PC-3 (cell line): Measurements from ENCODE around the gene GLI3. TPM values are rescaled to one million over a fixed set of nuclear protein-coding genes. Genes with fewer than 3 reads are reported as not detected.

Source experiments
- ATAC-seq: fragments of 200-7000 bp; cut with Tn5 transposase; 2 replicates; pipeline ENCODE4 v1.9.1; 2020; ENCODE audit warnings: mild to moderate bottlenecking, moderate library complexity
- BruUV-seq: library from RNA; stranded (reverse); fragments of 400-500 nt; replicated peaks from 2 replicates; lab custom pipeline; 2021; lab: Mats Ljungman, UMichigan
- CTCF ChIA-PET: fragments of 300-600 bp; sonication (Branson Sonifier 250); formaldehyde crosslinking; loops from one replicate; lab custom pipeline; 2022; ENCODE audit warnings: antibody characterized with exemption; lab: Charles Lee
- POLR2A ChIA-PET: fragments of 300-600 bp; sonication (Branson Sonifier 250); formaldehyde crosslinking; loops from one replicate; lab custom pipeline; 2022; ENCODE audit warnings: antibody characterized with exemption; ENCODE audit not compliant: unreplicated experiment; lab: Charles Lee
- DNase-seq: peaks from one replicate; pipeline ENCODE4 v3.0.0-alpha.2; 2015
- H2AFZ ChIP-seq: fragments of 300-600 bp; sonication (generic); 2 replicates; pipeline ENCODE4 v1.6.0; 2016; ENCODE audit warnings: antibody characterized with exemption, low read length
- H3F3A ChIP-seq: fragments of 300-600 bp; sonication (generic); one replicate; pipeline ENCODE4 v1.6.0; 2017; ENCODE audit warnings: antibody characterized with exemption, low read length, control low read depth, mild to moderate bottlenecking; ENCODE audit not compliant: unreplicated experiment
- H3K27ac ChIP-seq: fragments of 300-600 bp; sonication (generic); 2 replicates; pipeline ENCODE4 v1.5.1; 2016; ENCODE audit warnings: mild to moderate bottlenecking, low read length
- H3K27me3 ChIP-seq: fragments of 300-600 bp; sonication (generic); 2 replicates; pipeline ENCODE4 v1.6.1; 2016; ENCODE audit warnings: low read length, mixed read lengths
- H3K36me3 ChIP-seq: fragments of 300-600 bp; sonication (generic); 2 replicates; pipeline ENCODE4 v1.6.1; 2016; ENCODE audit warnings: low read depth, mixed run types, low read length, mixed read lengths
- H3K4me1 ChIP-seq: fragments of 300-600 bp; sonication (generic); 2 replicates; pipeline ENCODE4 v1.5.1; 2016; ENCODE audit warnings: low read length; ENCODE audit not compliant: insufficient read depth
- H3K4me2 ChIP-seq: fragments of 300-600 bp; sonication (generic); 2 replicates; pipeline ENCODE4 v1.6.0; 2016; ENCODE audit warnings: low read length
- H3K4me3 ChIP-seq: fragments of 300-600 bp; sonication (generic); 2 replicates; pipeline ENCODE4 v1.5.1; 2016; ENCODE audit warnings: mild to moderate bottlenecking, low read length, mixed read lengths
- H3K79me2 ChIP-seq: fragments of 300-600 bp; sonication (generic); 2 replicates; pipeline ENCODE4 v1.6.1; 2017; ENCODE audit warnings: low read length, mixed read lengths
- H3K9ac ChIP-seq: fragments of 300-600 bp; sonication (generic); 2 replicates; pipeline ENCODE4 v1.6.0; 2016; ENCODE audit warnings: mild to moderate bottlenecking, low read length
- H3K9me2 ChIP-seq: fragments of 300-600 bp; sonication (generic); replicated peaks from 2 replicates; pipeline ENCODE4 v1.6.1; 2016; ENCODE audit warnings: mixed run types, low read length, mixed read lengths
- H3K9me3 ChIP-seq: fragments of 300-600 bp; sonication (generic); 2 replicates; pipeline ENCODE4 v1.6.1; 2016; ENCODE audit warnings: low read length, mixed read lengths
- H4K20me1 ChIP-seq: fragments of 300-600 bp; sonication (generic); 2 replicates; pipeline ENCODE4 v1.6.1; 2016; ENCODE audit warnings: low read length, mixed read lengths
- EZH2 ChIP-seq: fragments of 300-600 bp; sonication (generic); IDR thresholded peaks from one replicate; pipeline ENCODE4 v1.6.1; 2017; ENCODE audit warnings: antibody characterized with exemption, mild to moderate bottlenecking, low read length; ENCODE audit not compliant: unreplicated experiment
- EZH2phosphoT487 ChIP-seq: fragments of 300-600 bp; sonication (generic); IDR thresholded peaks from 2 replicates; pipeline ENCODE4 v1.6.1; 2018; ENCODE audit warnings: mild to moderate bottlenecking, antibody characterized with exemption, low read length, borderline replicate concordance
- intact Hi-C: fragments of 100-400 bp; cut with micrococcal nuclease; formaldehyde crosslinking; loops from 2 replicates; pipeline ENCODE4 v1.9.0; 2023
- total RNA-seq: library from RNA; depleted of rRNA; stranded (reverse); fragments of >200 nt; gene quantifications from 2 replicates; pipeline ENCODE4 v1.2.3, GENCODE V29; 2014
- TF ChIP-seq, protein P1 (sequence below): fragments of 300-600 bp; sonication (generic); conservative IDR thresholded peaks from 2 replicates; pipeline ENCODE4 v1.5.1; 2017; ENCODE audit warnings: antibody characterized with exemption, low read depth, mild to moderate bottlenecking, low read length

GLI3 gene
- total RNA-seq, 1 experiment from 2014 or later, result 3.5 TPM

DNA sequence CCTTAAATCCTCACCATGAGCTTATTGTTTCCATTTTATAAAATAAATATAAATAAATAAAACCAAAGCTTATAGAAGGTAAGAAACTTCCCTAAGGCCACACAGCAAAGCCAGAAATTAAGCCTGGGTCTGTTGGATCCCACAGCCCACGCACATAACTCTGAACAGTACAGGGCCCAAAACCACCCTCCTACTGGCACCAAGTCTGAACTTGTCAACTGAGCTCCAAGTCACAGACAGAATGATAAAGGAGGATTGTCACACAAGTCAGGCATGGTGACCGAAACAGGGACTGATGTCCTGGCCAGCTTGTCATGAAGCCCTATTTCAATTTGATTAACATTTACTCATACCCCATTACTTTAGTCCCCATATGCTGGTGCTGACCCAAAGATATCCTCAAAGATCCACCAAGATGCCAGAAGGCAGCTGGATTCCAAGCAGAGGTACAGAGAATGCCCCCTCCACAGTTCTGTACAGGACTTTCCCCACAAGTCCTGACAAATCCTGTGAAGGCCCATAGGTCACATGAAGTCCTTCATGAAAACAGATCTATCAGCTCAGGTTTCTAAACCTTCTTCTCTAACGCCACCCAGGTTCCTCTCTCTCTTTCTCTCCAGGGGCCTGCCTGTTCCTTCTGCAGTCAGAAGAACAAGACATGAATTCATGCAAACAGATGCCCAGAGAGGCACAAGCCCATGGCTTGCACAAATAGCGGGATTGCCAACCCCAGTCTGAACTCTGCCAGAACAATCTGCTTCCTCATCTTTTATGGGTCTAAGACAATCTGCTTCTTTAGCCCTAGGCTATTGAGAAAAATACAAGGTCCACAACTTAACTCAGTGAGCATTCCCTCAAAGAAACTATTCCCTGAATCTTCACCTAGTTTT lies 60.9 kb downstream of the GLI3 start:
- TF ChIP-seq EZH2, result no peak
- TF ChIP-seq EZH2phosphoT487, result no peak
- TF ChIP-seq, protein P1, sequence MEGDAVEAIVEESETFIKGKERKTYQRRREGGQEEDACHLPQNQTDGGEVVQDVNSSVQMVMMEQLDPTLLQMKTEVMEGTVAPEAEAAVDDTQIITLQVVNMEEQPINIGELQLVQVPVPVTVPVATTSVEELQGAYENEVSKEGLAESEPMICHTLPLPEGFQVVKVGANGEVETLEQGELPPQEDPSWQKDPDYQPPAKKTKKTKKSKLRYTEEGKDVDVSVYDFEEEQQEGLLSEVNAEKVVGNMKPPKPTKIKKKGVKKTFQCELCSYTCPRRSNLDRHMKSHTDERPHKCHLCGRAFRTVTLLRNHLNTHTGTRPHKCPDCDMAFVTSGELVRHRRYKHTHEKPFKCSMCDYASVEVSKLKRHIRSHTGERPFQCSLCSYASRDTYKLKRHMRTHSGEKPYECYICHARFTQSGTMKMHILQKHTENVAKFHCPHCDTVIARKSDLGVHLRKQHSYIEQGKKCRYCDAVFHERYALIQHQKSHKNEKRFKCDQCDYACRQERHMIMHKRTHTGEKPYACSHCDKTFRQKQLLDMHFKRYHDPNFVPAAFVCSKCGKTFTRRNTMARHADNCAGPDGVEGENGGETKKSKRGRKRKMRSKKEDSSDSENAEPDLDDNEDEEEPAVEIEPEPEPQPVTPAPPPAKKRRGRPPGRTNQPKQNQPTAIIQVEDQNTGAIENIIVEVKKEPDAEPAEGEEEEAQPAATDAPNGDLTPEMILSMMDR, result no peak
- no peaks in the 10 kb centered on the region for H3K9me3 ChIP-seq
- no peak overlapping the region for H2AFZ ChIP-seq
- H3K4me2 ChIP-seq, result no peak overlapping the region; the same call in 1 of the 2 replicates
- no peaks in the 10 kb centered on the region for H4K20me1 ChIP-seq
- H3K9ac ChIP-seq, result no peak overlapping the region
- intact Hi-C loops, result no loop called here
- H3K4me1 ChIP-seq, result peaks cover 40% of the 10 kb centered on the region
- ChIA-PET CTCF (no interaction called here), POLR2A (no interaction called here)
- H3K27ac ChIP-seq, result no peak overlapping the region
- no peaks in the 10 kb centered on the region for H3K9me2 ChIP-seq
- ATAC-seq (peak; percentile 68), DNase-seq (peak; percentile 46)
- no peak overlapping the region for H3K4me3 ChIP-seq
- no peaks in the 10 kb centered on the region; the same call in 1 of the 2 replicates for H3K79me2 ChIP-seq
- BruUV-seq, result no TSS peak
- H3F3A ChIP-seq, result no peaks in the 10 kb centered on the region
- H3K27me3 ChIP-seq, result no peaks in the 10 kb centered on the region
- H3K36me3 ChIP-seq, result 0 out of 2 replicates have a peak, but pooled peaks cover 4% of the 10 kb centered on the region

DNA sequence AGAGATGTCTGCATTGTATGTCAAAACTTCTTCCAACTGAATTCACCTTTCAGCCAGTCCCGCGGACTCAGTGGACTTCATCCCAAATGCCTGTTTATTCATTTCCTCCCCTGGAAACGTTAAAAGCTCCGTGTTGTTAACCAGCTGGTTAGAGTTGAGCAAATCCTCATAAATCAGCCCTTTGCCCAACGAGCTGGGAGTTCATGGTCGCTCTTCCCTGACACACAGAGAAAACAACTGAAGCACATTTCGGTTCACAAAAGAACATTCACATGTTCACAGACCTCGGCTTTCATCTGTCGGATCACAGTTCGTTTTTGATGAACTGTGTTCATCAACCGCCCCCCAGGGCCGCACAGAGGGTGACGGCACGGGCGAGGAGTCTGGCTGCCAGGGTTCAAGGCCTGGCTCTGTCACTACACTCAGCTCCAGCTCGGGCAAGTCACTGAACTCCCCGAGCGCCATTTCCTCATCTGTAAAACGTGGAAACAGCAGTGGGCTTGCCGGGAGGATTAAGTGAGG lies 62.6 kb downstream of the GLI3 start:
- Histone ChIP-seq H3K9me2 (no peaks in the 10 kb centered on the region), H3K9ac (peak overlapping the region; percentile 48), H3K4me1 (peaks cover 49% of the 10 kb centered on the region), H3K4me2 (peak overlapping the region; percentile 68), H3K9me3 (no peaks in the 10 kb centered on the region), H2AFZ (no peak overlapping the region), H4K20me1 (no peaks in the 10 kb centered on the region), H3K27ac (peak overlapping the region; percentile 80), H3K27me3 (no peaks in the 10 kb centered on the region), H3K4me3 (no peak overlapping the region), H3K36me3 (0 out of 2 replicates have a peak, but pooled peaks cover 4% of the 10 kb centered on the region), H3F3A (no peaks in the 10 kb centered on the region), H3K79me2 (no peaks in the 10 kb centered on the region; the same call in 1 of the 2 replicates)
- no peak for TF ChIP-seq EZH2phosphoT487
- DNase-seq (peak; percentile 84), ATAC-seq (no peak)
- CTCF ChIA-PET, result no interaction called here
- BruUV-seq, result no TSS peak
- POLR2A ChIA-PET, result no interaction called here
- intact Hi-C loops, result loop anchor here (5.0 kb wide), 2 partner anchors 58 to 82 kb away; no protein-coding TSS in a partner anchor

DNA sequence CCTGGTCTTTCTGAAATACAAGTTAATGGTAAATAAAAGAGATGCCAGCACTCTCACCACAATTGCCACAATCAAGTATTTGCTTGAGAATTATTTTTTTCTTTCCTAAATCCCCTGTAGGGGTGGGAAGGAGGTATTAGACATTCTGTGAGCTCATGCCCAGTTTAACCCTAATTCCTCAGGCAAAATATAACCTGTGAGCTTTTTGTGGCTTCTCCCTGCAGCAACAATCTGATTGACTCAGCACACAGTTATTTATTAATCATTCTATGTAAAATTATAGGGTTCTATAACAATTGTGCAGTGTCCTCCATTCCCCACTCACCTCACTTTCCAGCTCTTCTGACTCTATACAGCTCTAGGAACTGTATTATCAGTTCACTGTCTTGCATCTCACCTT lies 66.3 kb downstream of the GLI3 start:
- peak; percentile 94 for DNase-seq
- Histone ChIP-seq H3K9me2 (no peaks in the 10 kb centered on the region), H3F3A (no peaks in the 10 kb centered on the region), H3K36me3 (0 out of 2 replicates have a peak, but pooled peaks cover 6% of the 10 kb centered on the region), H3K9ac (peak overlapping the region; percentile 18; the same call in 1 of the 2 replicates), H3K4me3 (no peak overlapping the region), H2AFZ (no peak overlapping the region), H3K79me2 (peaks cover 22% of the 10 kb centered on the region), H3K4me1 (peaks cover 59% of the 10 kb centered on the region), H4K20me1 (no peaks in the 10 kb centered on the region), H3K9me3 (no peaks in the 10 kb centered on the region), H3K27ac (peak overlapping the region; percentile 68), H3K27me3 (no peaks in the 10 kb centered on the region), H3K4me2 (peak overlapping the region; percentile 51)
- intact Hi-C loops, result loop anchor here (5.0 kb wide), 2 partner anchors 62 to 78 kb away; no protein-coding TSS in a partner anchor
- ChIA-PET CTCF (interaction anchor here (0.6 to 0.7 kb wide), 2 partner anchors 62 to 229 kb away, joined by 3 read pairs; no protein-coding TSS in a partner anchor), POLR2A (interaction anchor here (0.5 to 1.0 kb wide), 2 partner anchors 62 to 1238 kb away, joined by 4 to 6 read pairs; no protein-coding TSS in a partner anchor)
- no TSS peak for BruUV-seq
- ATAC-seq, result peak; percentile 86
- TF ChIP-seq, protein P1, result no peak
- no peak for TF ChIP-seq EZH2phosphoT487
- TF ChIP-seq EZH2, result no peak
